ENCODE results near the gene DEDD2.

DNA sequence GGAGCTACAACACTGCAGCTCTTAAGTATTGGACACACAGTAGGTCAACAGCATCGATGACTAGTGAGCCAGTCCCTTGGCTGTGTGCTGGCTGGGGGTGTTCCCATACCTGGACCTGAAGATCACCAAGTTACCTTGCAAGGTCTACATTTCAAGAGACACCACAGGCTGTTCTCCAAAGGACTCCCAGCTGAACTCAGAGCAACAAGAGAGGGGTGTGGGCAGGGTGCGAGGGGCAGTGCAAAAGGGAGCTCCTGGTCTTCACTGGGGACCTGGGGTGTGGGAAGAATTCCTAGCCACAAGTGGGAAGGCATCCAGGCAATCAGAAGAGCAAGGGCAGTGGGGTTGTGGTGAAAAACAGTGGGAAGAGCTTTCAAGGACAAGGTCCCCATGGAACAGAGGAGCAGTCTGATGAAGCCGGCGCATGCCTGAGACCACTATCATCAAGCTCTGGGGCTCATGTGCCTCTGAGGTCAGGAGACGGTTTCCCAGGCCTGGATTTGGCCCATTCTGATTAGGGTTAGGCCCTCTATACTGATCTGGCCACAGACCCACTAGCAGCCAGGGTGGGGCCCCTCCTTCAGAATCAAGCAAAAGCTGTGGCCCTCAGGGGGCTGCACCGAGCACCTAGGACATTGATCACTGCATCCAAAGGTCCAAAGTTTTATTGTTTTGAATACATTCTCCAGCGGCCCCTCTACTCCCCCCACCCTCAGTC lies 29.6 kb upstream of the DEDD2 start:
- TF ChIP-seq, protein P1, sequence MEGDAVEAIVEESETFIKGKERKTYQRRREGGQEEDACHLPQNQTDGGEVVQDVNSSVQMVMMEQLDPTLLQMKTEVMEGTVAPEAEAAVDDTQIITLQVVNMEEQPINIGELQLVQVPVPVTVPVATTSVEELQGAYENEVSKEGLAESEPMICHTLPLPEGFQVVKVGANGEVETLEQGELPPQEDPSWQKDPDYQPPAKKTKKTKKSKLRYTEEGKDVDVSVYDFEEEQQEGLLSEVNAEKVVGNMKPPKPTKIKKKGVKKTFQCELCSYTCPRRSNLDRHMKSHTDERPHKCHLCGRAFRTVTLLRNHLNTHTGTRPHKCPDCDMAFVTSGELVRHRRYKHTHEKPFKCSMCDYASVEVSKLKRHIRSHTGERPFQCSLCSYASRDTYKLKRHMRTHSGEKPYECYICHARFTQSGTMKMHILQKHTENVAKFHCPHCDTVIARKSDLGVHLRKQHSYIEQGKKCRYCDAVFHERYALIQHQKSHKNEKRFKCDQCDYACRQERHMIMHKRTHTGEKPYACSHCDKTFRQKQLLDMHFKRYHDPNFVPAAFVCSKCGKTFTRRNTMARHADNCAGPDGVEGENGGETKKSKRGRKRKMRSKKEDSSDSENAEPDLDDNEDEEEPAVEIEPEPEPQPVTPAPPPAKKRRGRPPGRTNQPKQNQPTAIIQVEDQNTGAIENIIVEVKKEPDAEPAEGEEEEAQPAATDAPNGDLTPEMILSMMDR (IDR thresholded peaks at IDR 0.05; ENCODE audit: insufficient read depth, low read length): no peak
- TF ChIP-seq, protein P2, sequence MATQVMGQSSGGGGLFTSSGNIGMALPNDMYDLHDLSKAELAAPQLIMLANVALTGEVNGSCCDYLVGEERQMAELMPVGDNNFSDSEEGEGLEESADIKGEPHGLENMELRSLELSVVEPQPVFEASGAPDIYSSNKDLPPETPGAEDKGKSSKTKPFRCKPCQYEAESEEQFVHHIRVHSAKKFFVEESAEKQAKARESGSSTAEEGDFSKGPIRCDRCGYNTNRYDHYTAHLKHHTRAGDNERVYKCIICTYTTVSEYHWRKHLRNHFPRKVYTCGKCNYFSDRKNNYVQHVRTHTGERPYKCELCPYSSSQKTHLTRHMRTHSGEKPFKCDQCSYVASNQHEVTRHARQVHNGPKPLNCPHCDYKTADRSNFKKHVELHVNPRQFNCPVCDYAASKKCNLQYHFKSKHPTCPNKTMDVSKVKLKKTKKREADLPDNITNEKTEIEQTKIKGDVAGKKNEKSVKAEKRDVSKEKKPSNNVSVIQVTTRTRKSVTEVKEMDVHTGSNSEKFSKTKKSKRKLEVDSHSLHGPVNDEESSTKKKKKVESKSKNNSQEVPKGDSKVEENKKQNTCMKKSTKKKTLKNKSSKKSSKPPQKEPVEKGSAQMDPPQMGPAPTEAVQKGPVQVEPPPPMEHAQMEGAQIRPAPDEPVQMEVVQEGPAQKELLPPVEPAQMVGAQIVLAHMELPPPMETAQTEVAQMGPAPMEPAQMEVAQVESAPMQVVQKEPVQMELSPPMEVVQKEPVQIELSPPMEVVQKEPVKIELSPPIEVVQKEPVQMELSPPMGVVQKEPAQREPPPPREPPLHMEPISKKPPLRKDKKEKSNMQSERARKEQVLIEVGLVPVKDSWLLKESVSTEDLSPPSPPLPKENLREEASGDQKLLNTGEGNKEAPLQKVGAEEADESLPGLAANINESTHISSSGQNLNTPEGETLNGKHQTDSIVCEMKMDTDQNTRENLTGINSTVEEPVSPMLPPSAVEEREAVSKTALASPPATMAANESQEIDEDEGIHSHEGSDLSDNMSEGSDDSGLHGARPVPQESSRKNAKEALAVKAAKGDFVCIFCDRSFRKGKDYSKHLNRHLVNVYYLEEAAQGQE (IDR thresholded peaks at IDR 0.05; ENCODE audit: insufficient replicate concordance, low read depth): no peak

Data from HL-60 (cell line).